Neural progenitor cell (in vitro differentiated cells): ENCODE data around the gene PRSS57. TPM values are rescaled to one million over a fixed set of nuclear protein-coding genes. Genes with fewer than 3 reads are reported as not detected.

Experiments
- DNase-seq: peaks from one replicate; pipeline ENCODE4 v3.0.0-alpha.2; 2016; ENCODE audit warnings: low spot score
- H2AFZ ChIP-seq: fragments of 200-600 bp; sonication (generic); replicated peaks from 2 replicates; pipeline ENCODE4 v1.6.1; 2016; ENCODE audit warnings: antibody characterized with exemption
- H3F3A ChIP-seq: fragments of 200-600 bp; sonication (generic); 2 replicates; pipeline ENCODE4 v1.6.1; 2016; ENCODE audit warnings: antibody characterized with exemption, low read depth
- H3K27ac ChIP-seq: fragments of 200-600 bp; sonication (generic); 2 replicates; pipeline ENCODE4 v1.5.1; 2016; ENCODE audit warnings: mild to moderate bottlenecking
- H3K27me3 ChIP-seq: fragments of 200-600 bp; sonication (generic); 2 replicates; pipeline ENCODE4 v1.6.1; 2016; ENCODE audit warnings: mild to moderate bottlenecking, moderate library complexity
- H3K36me3 ChIP-seq: fragments of 200-600 bp; sonication (generic); 2 replicates; pipeline ENCODE4 v1.5.1; 2016
- H3K4me1 ChIP-seq: fragments of 200-600 bp; sonication (generic); 2 replicates; pipeline ENCODE4 v1.6.1; 2016; ENCODE audit warnings: mixed run types
- H3K4me2 ChIP-seq: fragments of 200-600 bp; sonication (generic); 2 replicates; pipeline ENCODE4 v1.6.1; 2016
- H3K4me3 ChIP-seq: fragments of 200-600 bp; sonication (generic); 2 replicates; pipeline ENCODE4 v1.5.1; 2016
- H3K79me2 ChIP-seq: fragments of 200-600 bp; sonication (generic); 2 replicates; pipeline ENCODE4 v1.6.1; 2016; ENCODE audit warnings: low read depth
- H3K9ac ChIP-seq: fragments of 200-600 bp; sonication (generic); 2 replicates; pipeline ENCODE4 v1.6.1; 2016
- H3K9me3 ChIP-seq: fragments of 200-600 bp; sonication (generic); 2 replicates; pipeline ENCODE4 v1.5.1; 2016; ENCODE audit warnings: low read depth
- H4K20me1 ChIP-seq: fragments of 200-600 bp; sonication (generic); 2 replicates; pipeline ENCODE4 v1.6.1; 2016; ENCODE audit warnings: low read depth
- H3K27ac Mint-ChIP-seq: 3 replicates; pipeline ENCODE4 v1.8.0; 2021; ENCODE audit warnings: mixed read lengths
- H3K27me3 Mint-ChIP-seq: 2 replicates; pipeline ENCODE4 v1.8.0; 2022; ENCODE audit warnings: low read depth, mild to moderate bottlenecking, inconsistent platforms, moderate library complexity, mixed read lengths; ENCODE audit not compliant: insufficient read depth
- H3K36me3 Mint-ChIP-seq: 3 replicates; pipeline ENCODE4 v1.8.0; 2021; ENCODE audit warnings: mixed read lengths
- H3K4me1 Mint-ChIP-seq: 3 replicates; pipeline ENCODE4 v1.8.0; 2021; ENCODE audit warnings: mixed read lengths
- H3K4me3 Mint-ChIP-seq: 3 replicates; pipeline ENCODE4 v1.8.0; 2021; ENCODE audit warnings: mild to moderate bottlenecking, moderate library complexity, mixed read lengths
- H3K9me3 Mint-ChIP-seq: 3 replicates; pipeline ENCODE4 v1.8.0; 2020; ENCODE audit warnings: mixed read lengths
- CTCF ChIP-seq: fragments of 200-600 bp; sonication (generic); IDR thresholded peaks from 2 replicates; pipeline ENCODE4 v1.5.1; 2017; ENCODE audit warnings: antibody characterized with exemption, mild to moderate bottlenecking
- EZH2 ChIP-seq: fragments of 200-600 bp; sonication (generic); IDR thresholded peaks from 2 replicates; pipeline ENCODE4 v1.6.1; 2017; ENCODE audit warnings: antibody characterized with exemption, mild to moderate bottlenecking, moderate library complexity
- EZH2phosphoT487 ChIP-seq: fragments of 200-600 bp; sonication (generic); IDR thresholded peaks from 2 replicates; pipeline ENCODE4 v1.6.1; 2017; ENCODE audit warnings: antibody characterized with exemption
- total RNA-seq: library from RNA; depleted of rRNA; stranded (reverse); fragments of >200 nt; gene quantifications from 2 replicates; pipeline ENCODE4 v1.2.3, GENCODE V29; 2015; ENCODE audit warnings: low replicate concordance

PRSS57 gene
- total RNA-seq, 1 donor from 2014 or later: not detected

- peaks cover 9% of the 10 kb centered on the region for H3K4me1 ChIP-seq
- peak overlapping the region; percentile 4 for H3K9ac ChIP-seq
- Mint-ChIP-seq H3K27ac (no peak overlapping the region), H3K36me3 (no peaks in the 10 kb centered on the region), H3K4me1 (peaks cover 16% of the 10 kb centered on the region), H3K4me3 (no peak overlapping the region), H3K27me3 (no peaks in the 10 kb centered on the region), H3K9me3 (no peaks in the 10 kb centered on the region)
- no peaks in the 10 kb centered on the region for H3K9me3 ChIP-seq
- no peak overlapping the region for H3K4me2 ChIP-seq
- H3K4me3 ChIP-seq: no peak overlapping the region
- H3F3A ChIP-seq: no peaks in the 10 kb centered on the region
- no peak overlapping the region for H2AFZ ChIP-seq
- no peaks in the 10 kb centered on the region for H3K36me3 ChIP-seq
- H3K79me2 ChIP-seq: peaks cover 100% of the 10 kb centered on the region
- peaks cover 98% of the 10 kb centered on the region for H4K20me1 ChIP-seq
- TF ChIP-seq EZH2phosphoT487 (no peak), CTCF (no peak), EZH2 (no peak)
- no peaks in the 10 kb centered on the region for H3K27me3 ChIP-seq
- DNase-seq: no peak
- no peak overlapping the region for H3K27ac ChIP-seq
Observed at GRCh38 chr19:656751-657559, 38.3 kb downstream of the PRSS57 start.

DNA sequence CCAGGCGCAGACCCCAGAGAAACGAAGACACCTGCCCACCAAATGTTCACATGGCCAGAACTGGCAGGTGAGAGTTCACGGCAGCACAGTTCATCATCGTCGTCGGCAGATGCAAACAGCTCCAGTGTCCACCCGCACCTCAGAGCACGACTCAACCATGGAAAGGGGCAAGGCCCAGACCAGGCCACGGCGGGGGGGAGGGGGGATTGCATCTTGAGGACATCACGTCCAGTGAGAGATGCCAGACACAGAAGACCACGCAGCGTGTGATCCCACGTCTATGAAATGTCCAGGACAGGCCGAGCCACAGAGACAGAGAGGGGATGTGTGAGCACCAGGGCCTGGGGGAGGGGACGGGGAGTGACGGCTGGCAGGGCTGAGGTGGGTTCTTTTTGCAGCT, 39.6 kb downstream of the PRSS57 start:
- Mint-ChIP-seq H3K27me3 (no peaks in the 10 kb centered on the region), H3K4me3 (no peak overlapping the region), H3K36me3 (peaks cover 2% of the 10 kb centered on the region), H3K9me3 (no peaks in the 10 kb centered on the region), H3K27ac (no peak overlapping the region), H3K4me1 (peaks cover 8% of the 10 kb centered on the region)
- H3F3A ChIP-seq: no peaks in the 10 kb centered on the region
- H3K9me3 ChIP-seq: no peaks in the 10 kb centered on the region
- no peaks in the 10 kb centered on the region for H3K27me3 ChIP-seq
- H3K79me2 ChIP-seq: peaks cover 92% of the 10 kb centered on the region
- H2AFZ ChIP-seq: no peak overlapping the region
- peak overlapping the region; percentile 4 for H3K9ac ChIP-seq
- peaks cover 93% of the 10 kb centered on the region for H4K20me1 ChIP-seq
- no peaks in the 10 kb centered on the region for H3K4me1 ChIP-seq
- no peaks in the 10 kb centered on the region for H3K36me3 ChIP-seq
- TF ChIP-seq EZH2 (no peak), CTCF (no peak)
- H3K27ac ChIP-seq: no peak overlapping the region
- no peak for DNase-seq
- H3K4me3 ChIP-seq: no peak overlapping the region
- H3K4me2 ChIP-seq: no peak overlapping the region

DNA sequence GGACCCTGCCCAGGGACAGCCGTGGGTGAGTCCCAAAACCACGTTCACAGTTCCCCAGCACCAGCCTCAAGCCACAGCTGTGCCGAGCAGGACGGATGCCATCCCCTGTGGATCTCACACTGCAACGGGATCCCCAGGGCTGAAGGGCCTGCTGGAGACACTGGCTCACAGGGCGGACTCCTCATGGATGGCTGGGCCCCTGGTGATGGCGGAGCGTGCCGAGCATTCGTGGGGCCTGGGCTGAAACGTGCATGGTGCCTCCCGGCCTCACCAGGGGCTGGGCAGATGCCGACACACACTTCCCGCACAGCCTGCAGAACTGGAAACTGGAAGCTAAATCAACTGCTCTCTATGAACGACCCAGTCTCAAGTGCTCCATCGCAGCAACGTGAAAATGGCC, 41.8 kb downstream of the PRSS57 start:
- Histone ChIP-seq H3K27ac (no peak overlapping the region), H2AFZ (no peak overlapping the region), H3K4me2 (no peak overlapping the region), H3K4me3 (no peak overlapping the region), H3K4me1 (no peaks in the 10 kb centered on the region), H3K36me3 (no peaks in the 10 kb centered on the region), H3K27me3 (no peaks in the 10 kb centered on the region), H4K20me1 (peaks cover 70% of the 10 kb centered on the region), H3K9me3 (no peaks in the 10 kb centered on the region), H3K79me2 (peaks cover 69% of the 10 kb centered on the region), H3K9ac (no peak overlapping the region), H3F3A (no peaks in the 10 kb centered on the region)
- no peaks in the 10 kb centered on the region for H3K4me1 Mint-ChIP-seq
- no peaks in the 10 kb centered on the region for H3K27me3 Mint-ChIP-seq
- no peaks in the 10 kb centered on the region for H3K9me3 Mint-ChIP-seq
- H3K27ac Mint-ChIP-seq: peak overlapping the region; percentile 85
- TF ChIP-seq CTCF: no peak
- TF ChIP-seq EZH2: no peak
- no peak for TF ChIP-seq EZH2phosphoT487
- peak overlapping the region; percentile 57 for H3K4me3 Mint-ChIP-seq
- H3K36me3 Mint-ChIP-seq: peaks cover 2% of the 10 kb centered on the region
- no peak for DNase-seq
